Measurements from ENCODE around the gene UROS. TPM values are rescaled to one million over a fixed set of nuclear protein-coding genes. Genes with fewer than 3 reads are reported as not detected.

The UROS gene
- total and polyA plus RNA-seq, 2 donors (not counting 1 experiment from before 2014, with no cell fraction given): 54.4 to 60.4 TPM

DNA sequence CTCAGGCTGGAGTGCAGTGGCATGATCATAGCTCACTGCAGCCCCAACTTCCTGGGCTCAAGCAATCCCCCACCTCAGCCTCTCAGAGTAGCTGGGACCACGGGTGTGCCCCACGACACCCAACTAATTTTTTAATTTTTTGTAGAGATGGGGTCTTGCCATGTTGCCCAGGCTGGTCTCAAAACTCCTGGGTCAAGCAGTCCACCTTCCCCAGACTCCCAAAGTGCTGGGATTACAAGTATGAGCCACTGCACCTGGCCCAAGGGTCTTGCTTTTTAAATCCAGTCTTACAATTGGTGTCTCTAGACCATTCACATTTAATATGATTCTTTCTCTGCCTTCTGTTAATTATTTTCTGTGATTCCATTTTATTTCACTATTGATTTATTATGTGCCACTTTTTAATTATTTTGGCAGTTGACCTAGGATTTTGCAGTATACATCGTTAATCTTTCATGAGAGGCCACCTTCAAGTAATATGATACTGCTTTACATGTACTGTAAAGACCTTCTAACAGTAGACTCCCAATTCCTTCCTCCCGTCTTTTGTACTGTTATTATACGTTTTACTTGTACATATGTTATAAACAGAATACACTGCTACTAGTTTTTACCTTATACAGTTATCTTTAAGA, 66.1 kb downstream of the UROS start:
- Histone ChIP-seq H3K9ac (ENCODE audit: insufficient read depth, low read length) (no peak overlapping the region), H3K27ac (ENCODE audit: insufficient read depth, low read length) (no peak overlapping the region), H3K4me3 (replicated peaks in 1 of 4; ENCODE audit: control extremely low read depth in 1 of 4, insufficient read depth in 1 of 4, low read depth in 3 of 4, low read length in 4 of 4) (no peak overlapping the region), H3K36me3 (ENCODE audit: control insufficient read depth, insufficient read depth, low read length) (peaks cover 9% of the 10 kb centered on the region), H4K20me1 (ENCODE audit: control insufficient read depth, extremely low read depth, insufficient read depth, low read length) (no peaks in the 10 kb centered on the region), H2AFZ (ENCODE audit: low read length) (no peak overlapping the region), H3K9me3 (ENCODE audit: control insufficient read depth, insufficient read depth, low read depth, low read length) (no peaks in the 10 kb centered on the region), H3K4me1 (ENCODE audit: control insufficient read depth, extremely low read depth, insufficient read depth, low read length) (no peaks in the 10 kb centered on the region), H3K4me2 (ENCODE audit: extremely low read depth, insufficient read depth, low read length) (no peak overlapping the region), H3K27me3 (ENCODE audit: control insufficient read depth, insufficient read depth, low read length) (no peaks in the 10 kb centered on the region), H3K79me2 (ENCODE audit: control insufficient read depth, insufficient read depth, low read length) (no peaks in the 10 kb centered on the region)
- TF ChIP-seq, protein P1, sequence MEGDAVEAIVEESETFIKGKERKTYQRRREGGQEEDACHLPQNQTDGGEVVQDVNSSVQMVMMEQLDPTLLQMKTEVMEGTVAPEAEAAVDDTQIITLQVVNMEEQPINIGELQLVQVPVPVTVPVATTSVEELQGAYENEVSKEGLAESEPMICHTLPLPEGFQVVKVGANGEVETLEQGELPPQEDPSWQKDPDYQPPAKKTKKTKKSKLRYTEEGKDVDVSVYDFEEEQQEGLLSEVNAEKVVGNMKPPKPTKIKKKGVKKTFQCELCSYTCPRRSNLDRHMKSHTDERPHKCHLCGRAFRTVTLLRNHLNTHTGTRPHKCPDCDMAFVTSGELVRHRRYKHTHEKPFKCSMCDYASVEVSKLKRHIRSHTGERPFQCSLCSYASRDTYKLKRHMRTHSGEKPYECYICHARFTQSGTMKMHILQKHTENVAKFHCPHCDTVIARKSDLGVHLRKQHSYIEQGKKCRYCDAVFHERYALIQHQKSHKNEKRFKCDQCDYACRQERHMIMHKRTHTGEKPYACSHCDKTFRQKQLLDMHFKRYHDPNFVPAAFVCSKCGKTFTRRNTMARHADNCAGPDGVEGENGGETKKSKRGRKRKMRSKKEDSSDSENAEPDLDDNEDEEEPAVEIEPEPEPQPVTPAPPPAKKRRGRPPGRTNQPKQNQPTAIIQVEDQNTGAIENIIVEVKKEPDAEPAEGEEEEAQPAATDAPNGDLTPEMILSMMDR (conservative IDR thresholded peaks at IDR 0.05 in 1 of 2, IDR thresholded peaks at IDR 0.05 in 1 of 2; ENCODE audit: low read depth in 1 of 2, low read length in 2 of 2): no peak
- no peak for TF ChIP-seq EZH2 (IDR thresholded peaks at IDR 0.05; ENCODE audit: low read length, missing control alignments)
- DNase-seq (ENCODE audit: low read depth in 2 of 2): no peak

- Histone ChIP-seq H3K9me3 (ENCODE audit: control insufficient read depth, insufficient read depth, low read depth, low read length) (no peaks in the 10 kb centered on the region), H4K20me1 (ENCODE audit: control insufficient read depth, extremely low read depth, insufficient read depth, low read length) (no peaks in the 10 kb centered on the region), H3K27me3 (ENCODE audit: control insufficient read depth, insufficient read depth, low read length) (no peaks in the 10 kb centered on the region), H3K27ac (ENCODE audit: insufficient read depth, low read length) (no peak overlapping the region), H3K4me2 (ENCODE audit: extremely low read depth, insufficient read depth, low read length) (no peak overlapping the region), H3K79me2 (ENCODE audit: control insufficient read depth, insufficient read depth, low read length) (no peaks in the 10 kb centered on the region), H3K4me1 (ENCODE audit: control insufficient read depth, extremely low read depth, insufficient read depth, low read length) (no peaks in the 10 kb centered on the region), H2AFZ (ENCODE audit: low read length) (no peak overlapping the region), H3K9ac (ENCODE audit: insufficient read depth, low read length) (no peak overlapping the region), H3K36me3 (ENCODE audit: control insufficient read depth, insufficient read depth, low read length) (peaks cover 12% of the 10 kb centered on the region), H3K4me3 (replicated peaks in 1 of 4; ENCODE audit: control extremely low read depth in 1 of 4, insufficient read depth in 1 of 4, low read depth in 3 of 4, low read length in 4 of 4) (no peak overlapping the region)
- DNase-seq (ENCODE audit: low read depth in 2 of 2): no peak
- TF ChIP-seq, protein P1 (conservative IDR thresholded peaks at IDR 0.05 in 1 of 2, IDR thresholded peaks at IDR 0.05 in 1 of 2; ENCODE audit: low read depth in 1 of 2, low read length in 2 of 2): no peak
- TF ChIP-seq EZH2 (IDR thresholded peaks at IDR 0.05; ENCODE audit: low read length, missing control alignments): no peak
Observed at GRCh38 chr10:125756196-125756595, 66.9 kb downstream of the UROS start.

DNA sequence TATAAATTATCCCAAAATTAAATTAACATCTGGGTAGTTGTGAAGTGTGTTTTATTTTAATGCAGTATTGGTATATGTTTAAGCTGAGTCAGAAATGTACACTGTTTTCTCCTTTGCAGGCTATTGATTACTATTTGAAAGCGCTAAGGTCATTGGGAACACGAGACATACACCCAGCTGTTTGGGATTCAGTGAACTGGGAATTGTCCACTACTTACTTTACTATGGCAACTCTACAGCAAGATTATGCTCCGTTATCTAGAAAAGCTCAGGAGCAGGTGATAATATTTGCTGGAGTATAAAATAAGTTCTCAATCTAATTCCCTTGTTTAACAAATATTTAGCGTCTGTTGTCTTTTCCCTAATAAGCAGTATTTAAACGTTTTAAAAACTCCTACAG, 75.6 kb downstream of the UROS start:
- Histone ChIP-seq H3K9ac (ENCODE audit: insufficient read depth, low read length) (no peak overlapping the region), H4K20me1 (ENCODE audit: control insufficient read depth, extremely low read depth, insufficient read depth, low read length) (no peaks in the 10 kb centered on the region), H2AFZ (ENCODE audit: low read length) (no peak overlapping the region), H3K4me1 (ENCODE audit: control insufficient read depth, extremely low read depth, insufficient read depth, low read length) (no peaks in the 10 kb centered on the region), H3K36me3 (ENCODE audit: control insufficient read depth, insufficient read depth, low read length) (peaks cover 9% of the 10 kb centered on the region), H3K79me2 (ENCODE audit: control insufficient read depth, insufficient read depth, low read length) (no peaks in the 10 kb centered on the region), H3K4me2 (ENCODE audit: extremely low read depth, insufficient read depth, low read length) (no peak overlapping the region), H3K9me3 (ENCODE audit: control insufficient read depth, insufficient read depth, low read depth, low read length) (no peaks in the 10 kb centered on the region), H3K4me3 (replicated peaks in 1 of 4; ENCODE audit: control extremely low read depth in 1 of 4, insufficient read depth in 1 of 4, low read depth in 3 of 4, low read length in 4 of 4) (no peak overlapping the region), H3K27ac (ENCODE audit: insufficient read depth, low read length) (no peak overlapping the region), H3K27me3 (ENCODE audit: control insufficient read depth, insufficient read depth, low read length) (no peaks in the 10 kb centered on the region)
- no peak for TF ChIP-seq EZH2 (IDR thresholded peaks at IDR 0.05; ENCODE audit: low read length, missing control alignments)
- TF ChIP-seq, protein P1 (conservative IDR thresholded peaks at IDR 0.05 in 1 of 2, IDR thresholded peaks at IDR 0.05 in 1 of 2; ENCODE audit: low read depth in 1 of 2, low read length in 2 of 2): no peak
- DNase-seq (ENCODE audit: low read depth in 2 of 2): no peak

Data from fibroblast of lung (primary cell).